GM18520 (cell line): ENCODE results near the gene DBR1.

Source experiments
- ATAC-seq: cut with Tn5 transposase; IDR thresholded peaks from one replicate; pipeline ENCODE4 v1.9.1; 2021; ENCODE audit not compliant: unreplicated experiment

The DBR1 gene

DNA sequence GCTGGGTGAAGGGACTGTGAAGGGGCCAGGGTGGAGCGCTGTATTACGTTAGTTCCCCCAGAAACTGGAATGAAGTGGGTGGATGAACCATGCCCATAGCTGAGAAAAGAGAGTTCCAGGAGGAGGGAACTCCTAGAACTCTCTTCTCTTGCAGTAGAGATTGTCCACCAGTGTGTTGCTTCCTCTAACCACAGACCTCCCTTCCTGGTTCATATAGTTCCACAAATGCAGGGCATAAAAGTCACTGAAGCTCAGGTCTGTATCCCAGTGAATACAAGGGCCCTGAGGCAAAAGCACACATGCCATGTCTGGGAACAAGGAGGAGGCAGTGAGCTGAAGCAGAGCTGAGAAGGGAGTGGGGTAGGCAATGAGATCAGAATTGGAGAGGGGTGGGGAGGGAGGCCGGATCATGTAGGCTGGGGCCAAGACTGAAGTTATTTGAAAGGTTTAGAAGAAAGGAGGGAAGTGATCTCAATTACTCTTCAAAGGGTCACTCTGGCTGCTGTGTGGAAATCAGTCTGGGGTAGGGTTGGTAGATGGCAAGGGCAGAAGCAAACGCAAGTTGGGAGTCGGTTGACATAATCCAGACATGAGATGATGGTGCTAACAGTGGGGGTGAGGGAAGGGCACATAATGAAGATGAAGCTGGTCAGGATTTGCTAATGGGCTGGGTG lies 49.0 kb downstream of the DBR1 start:
- ATAC-seq, result no peak

DNA sequence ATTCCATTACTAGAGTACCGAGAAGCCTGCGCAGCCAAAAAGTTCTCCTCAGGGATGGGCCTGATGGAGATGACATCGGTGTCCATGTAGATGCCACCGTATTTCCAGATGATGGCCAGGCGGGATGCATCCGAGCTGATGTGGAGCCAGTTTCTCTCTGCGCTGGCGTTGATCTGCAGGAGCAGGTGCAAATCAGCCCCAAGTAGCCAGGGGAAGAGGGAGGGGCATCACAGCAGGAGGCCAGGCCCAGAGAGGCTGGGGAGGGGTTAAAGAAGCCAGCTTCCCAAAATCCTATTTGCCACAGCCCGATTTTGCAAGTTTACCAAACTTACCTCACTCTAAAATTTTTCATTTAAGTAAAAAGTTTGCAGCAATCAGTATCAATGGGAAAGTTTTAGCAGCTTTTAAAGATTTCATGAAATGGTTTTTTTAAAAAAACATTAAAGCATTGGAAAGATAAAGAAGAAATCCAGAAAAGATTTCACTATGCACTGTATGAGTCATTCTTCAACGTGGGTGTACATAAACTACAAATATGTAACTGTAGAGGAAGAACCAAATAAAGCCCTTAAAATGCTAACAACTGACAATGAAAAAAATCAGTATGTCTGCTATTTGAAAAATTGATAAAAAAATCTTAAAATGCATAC lies 49.9 kb downstream of the DBR1 start:
- no peak for ATAC-seq

DNA sequence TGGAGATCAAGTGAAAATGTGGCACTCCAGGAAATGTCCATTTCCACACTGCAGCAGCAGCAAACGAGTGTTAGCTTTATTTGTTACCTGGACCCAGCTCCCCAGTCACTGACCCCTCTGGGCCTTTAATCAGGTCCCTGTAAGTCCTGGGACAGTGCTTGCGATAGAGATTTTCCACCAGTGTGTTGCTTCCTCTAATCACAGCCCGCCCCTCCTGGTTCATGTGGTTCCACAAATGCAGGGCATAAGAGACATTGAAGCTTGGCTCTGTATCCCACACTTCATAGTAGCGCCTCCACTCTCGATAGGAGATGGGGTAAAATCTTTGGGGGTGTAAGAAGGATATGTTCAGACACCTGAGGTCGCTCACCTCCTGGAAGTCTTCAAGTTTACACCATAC lies 50.5 kb downstream of the DBR1 start:
- no peak for ATAC-seq

DNA sequence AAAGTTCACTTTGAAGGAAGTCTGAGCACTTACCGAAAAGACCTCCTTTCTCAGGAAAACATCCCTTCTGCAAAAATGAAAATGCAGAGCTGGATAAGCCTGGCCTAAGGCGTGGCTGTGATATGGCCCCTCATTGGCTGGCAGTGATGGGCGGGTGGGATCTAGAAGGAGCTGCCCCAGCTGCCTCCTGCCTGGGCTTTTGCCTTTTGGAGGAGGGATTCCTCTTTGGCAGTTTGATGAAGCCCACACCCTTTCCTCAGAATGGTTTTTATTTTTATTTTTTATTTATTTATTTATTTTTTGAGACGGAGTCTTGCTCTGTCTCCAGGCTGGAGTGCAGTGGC lies 55.3 kb downstream of the DBR1 start:
- ATAC-seq, result no peak

DNA sequence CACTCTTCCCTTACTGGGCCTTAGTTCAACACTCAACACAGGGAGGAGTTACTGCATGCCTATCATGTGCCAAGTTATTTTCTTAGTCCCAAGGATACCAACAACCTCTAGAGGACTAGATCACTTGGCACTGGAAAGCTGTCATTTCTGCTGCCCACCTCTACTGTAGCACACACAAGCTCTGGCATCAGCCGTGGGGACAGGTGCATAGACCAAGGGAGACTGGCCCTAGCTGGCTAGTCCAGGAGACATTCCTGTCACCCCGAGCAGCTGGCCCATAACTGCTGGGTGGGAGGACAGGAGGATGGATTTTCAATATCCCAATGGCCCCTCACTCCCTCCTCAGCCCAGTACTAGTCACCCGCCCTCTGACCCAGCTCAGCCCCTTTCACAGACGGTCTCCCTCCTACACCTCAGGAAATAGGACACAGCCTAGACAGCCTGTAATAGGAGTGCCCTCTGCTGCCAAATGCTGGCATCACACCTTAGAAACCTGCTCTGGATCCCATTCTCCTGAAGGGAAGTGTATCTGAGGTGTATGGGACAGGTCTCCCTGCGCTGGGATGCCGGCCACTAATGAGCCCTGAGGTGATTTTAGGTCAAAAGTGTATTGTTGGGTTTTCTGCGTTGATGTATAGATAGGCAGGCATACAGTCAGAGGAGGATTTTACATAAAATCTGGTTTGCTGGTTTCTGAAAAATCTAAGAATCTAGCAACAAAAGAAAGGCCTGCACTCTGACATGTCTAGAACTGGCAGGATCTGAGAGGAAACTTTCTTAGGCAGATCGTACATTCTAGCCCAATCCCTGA lies 55.9 kb downstream of the DBR1 start:
- ATAC-seq, result no peak

DNA sequence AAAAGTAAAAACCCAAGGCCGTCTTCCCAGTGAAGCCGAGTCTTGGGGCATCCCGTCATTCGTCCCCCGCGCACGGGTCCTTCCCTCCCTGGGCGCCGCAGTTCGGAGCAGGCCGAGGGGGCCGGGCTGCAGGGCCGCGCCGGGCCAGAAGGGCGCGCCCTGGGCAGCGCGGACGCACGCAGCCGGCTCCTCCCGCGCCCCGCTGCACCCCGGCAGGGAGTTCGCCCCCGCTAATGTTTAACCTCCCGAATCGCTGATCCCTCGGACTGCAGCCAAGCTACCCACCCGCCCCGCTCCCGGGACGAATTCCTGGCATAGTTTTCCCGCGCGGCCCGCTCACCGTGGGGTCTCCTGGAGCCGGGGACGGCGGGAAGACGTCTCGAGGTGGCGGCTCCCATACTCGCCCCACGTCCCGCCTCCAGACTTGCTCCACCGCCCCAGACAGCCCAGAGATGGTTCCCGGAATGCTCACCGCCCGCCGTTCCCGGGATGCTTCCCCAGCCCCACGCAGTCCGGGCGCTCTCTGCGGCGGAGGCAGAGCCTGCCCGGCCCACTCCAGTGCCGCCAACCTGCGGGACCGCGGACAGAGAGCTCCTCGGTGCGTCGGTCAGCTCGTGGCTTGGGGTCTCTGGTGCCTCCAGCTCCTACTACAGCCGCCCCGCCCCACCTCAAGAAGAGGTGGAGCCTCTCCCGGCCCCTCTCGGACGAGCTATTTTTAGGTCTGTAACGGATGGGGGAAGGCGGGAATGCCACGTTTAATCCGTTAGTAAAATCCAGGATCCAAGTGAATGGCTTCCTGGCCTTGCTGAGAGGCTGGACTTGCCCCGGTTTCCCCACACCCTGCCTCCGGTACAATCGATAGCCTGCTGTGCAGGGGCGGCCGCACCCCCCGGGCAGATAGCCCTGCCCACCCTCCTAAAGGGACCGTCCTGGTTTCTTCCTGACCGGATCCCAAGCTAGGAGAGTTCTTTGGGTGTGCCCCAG lies 59.4 kb downstream of the DBR1 start, which contains the start of gene DZIP1L:
Gene DZIP1L (minus strand): TSS at position 621 of the 984 bp plus-strand sequence. CDS start 11,637 bp downstream, outside the sequence.
- no peak for ATAC-seq

DNA sequence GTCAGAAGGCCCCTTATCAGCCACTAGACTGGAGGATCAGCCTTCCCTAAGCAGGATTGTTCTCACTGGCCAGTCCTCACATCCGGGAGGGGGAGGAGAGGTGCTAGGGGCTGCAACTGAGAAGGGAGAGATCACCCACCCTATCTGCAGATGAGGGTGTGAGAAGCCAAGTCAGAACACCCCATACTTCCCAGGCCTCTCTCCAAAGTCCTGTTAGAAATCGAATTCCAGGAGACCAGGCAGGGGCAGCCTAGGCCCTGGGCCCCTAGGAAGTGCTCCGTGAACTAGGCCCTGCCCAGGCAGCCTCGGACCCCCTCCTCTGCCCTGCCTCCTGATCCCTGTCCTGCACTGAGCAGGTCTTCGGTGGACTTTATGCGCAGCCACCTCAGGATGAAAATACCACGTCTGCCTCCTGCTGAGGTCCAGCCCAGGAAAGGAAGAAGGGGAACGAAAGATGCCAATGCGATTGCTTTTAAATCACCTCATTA lies 60.2 kb downstream of the DBR1 start:
- ATAC-seq, result no peak

DNA sequence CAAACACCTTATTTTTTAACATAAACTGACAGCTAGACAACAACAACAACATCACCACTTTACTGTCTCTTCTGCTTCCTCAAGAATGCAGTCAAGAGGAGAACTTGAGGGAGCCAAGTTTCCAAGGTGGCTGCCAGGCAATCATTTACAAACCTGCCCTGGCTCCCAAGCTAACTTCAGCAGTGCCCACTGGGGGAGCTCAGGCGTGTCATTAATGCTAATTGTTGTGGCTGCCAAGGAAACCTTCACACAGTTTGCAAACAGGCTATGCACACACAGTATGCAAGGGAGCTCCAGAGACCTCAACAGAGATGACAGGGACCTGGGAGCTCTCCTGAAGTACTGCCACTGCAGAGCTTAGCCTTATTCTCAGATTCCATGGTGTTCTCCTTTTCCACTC lies 61.4 kb downstream of the DBR1 start:
- ATAC-seq, result no peak

DNA sequence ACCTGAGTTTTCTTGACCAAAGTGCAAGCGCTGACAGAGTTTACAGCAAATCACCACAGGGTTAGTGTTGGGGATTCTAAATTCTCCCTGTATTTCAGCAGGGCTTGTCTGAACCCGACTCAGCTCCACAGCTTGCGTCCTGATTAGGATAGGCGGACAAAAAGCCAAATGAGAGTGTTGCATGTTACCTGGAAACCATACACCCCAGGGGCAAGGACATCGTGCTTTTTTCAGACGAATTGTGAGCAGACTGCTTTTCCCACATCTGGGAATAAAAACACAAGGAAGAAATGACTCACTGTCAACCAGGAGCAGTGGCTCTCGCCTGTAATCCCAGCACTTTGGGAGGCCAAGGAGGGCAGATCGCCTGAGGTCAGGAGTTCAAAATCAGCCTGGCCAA lies 62.4 kb downstream of the DBR1 start:
- no peak for ATAC-seq
